Cardiac muscle cell (in vitro differentiated cells and primary cell): ENCODE results near the gene CORIN. TPM values are rescaled to one million over a fixed set of nuclear protein-coding genes. Genes with fewer than 3 reads are reported as not detected.
"Not testable (repeated sequence)": the region's sequence is repeated elsewhere in the genome, so short reads cannot be mapped to it uniquely, and the experiment has no call there.

Source experiments
- DNase-seq, 2 donors: peaks; one replicate each; pipeline versions ENCODE4 v3.0.0 to v3.0.0-alpha.2; 2010 to 2017; ENCODE audit warnings: low read depth in 1 of 2, low spot score in 1 of 2
- H3K27ac ChIP-seq: fragments of 200-600 bp; sonication (generic); 2 replicates; pipeline ENCODE4 v1.5.1; 2016
- H3K27me3 ChIP-seq: fragments of 200-600 bp; sonication (generic); 2 replicates; pipeline ENCODE4 v1.6.0; 2016; ENCODE audit warnings: control low read depth
- H3K36me3 ChIP-seq: fragments of 200-600 bp; sonication (generic); 2 replicates; pipeline ENCODE4 v1.5.1; 2016; ENCODE audit warnings: control low read depth
- H3K4me1 ChIP-seq: fragments of 200-600 bp; sonication (generic); 2 replicates; pipeline ENCODE4 v1.8.1; 2017; ENCODE audit warnings: low read depth, mild to moderate bottlenecking, mixed run types
- H3K4me3 ChIP-seq: fragments of 200-600 bp; sonication (generic); 2 replicates; pipeline ENCODE4 v1.5.1; 2016; ENCODE audit warnings: mild to moderate bottlenecking
- H3K9me3 ChIP-seq: fragments of 200-600 bp; sonication (generic); 2 replicates; pipeline ENCODE4 v1.5.1; 2017; ENCODE audit warnings: low read depth, mild to moderate bottlenecking, control low read depth
- polyA plus RNA-seq: library from polyadenylated mRNA; unstranded; fragments of >200 nt; fragmentation: Nextera tagmentation; extraction: Ambion mirVana; gene quantifications from 2 replicates; pipeline ENCODE4 v1.2.1, GENCODE V29; 2016
- total RNA-seq: library from RNA; depleted of rRNA; stranded (reverse); fragments of >200 nt; gene quantifications from 2 replicates; pipeline ENCODE4 v1.2.3, GENCODE V29; 2016
- TF ChIP-seq, protein P1 (sequence below): IDR thresholded peaks from 2 replicates; pipeline ENCODE4 v1.5.1; 2012; ENCODE audit warnings: low read depth, mild to moderate bottlenecking, low read length

Gene CORIN
- total and polyA plus RNA-seq, 2 experiments from 2014 or later, result 110 to 169 TPM

DNA sequence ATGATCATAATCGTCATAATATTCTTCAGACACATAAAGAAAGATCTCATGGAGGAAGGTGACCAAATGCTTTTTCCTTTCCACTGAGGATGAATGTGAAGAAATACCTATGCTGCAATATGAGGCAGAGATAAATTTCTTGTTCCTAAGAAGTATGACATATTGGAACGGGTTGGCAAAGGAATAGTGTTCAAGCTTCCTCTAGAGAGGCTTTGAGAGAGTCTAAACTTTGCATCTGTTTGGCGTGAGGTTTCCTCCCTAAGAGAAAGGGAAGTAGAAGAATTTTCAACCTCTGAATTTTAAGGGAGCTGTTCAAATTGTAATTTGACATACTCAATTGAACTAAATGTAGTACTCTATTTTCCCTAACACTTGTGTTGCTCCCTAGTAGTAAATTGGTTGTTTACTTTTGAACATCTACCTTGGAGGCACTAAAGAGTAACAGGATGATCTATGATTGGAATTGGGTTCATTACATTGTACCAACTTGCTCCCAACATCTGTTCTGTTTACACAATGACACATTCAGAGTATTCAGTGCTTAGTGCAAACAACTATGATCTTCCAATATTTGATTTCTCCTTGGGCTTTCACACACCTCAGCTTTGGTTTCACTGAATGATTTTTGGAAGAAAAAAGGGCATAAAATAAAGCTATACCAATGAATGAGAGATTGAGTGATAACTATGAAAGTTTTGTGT lies 122.0 kb downstream of the CORIN start:
- no peak for DNase-seq
- peak overlapping the region; percentile 6 for H3K27ac ChIP-seq
- H3K27me3 ChIP-seq, result no peaks in the 10 kb centered on the region
- TF ChIP-seq, protein P1, sequence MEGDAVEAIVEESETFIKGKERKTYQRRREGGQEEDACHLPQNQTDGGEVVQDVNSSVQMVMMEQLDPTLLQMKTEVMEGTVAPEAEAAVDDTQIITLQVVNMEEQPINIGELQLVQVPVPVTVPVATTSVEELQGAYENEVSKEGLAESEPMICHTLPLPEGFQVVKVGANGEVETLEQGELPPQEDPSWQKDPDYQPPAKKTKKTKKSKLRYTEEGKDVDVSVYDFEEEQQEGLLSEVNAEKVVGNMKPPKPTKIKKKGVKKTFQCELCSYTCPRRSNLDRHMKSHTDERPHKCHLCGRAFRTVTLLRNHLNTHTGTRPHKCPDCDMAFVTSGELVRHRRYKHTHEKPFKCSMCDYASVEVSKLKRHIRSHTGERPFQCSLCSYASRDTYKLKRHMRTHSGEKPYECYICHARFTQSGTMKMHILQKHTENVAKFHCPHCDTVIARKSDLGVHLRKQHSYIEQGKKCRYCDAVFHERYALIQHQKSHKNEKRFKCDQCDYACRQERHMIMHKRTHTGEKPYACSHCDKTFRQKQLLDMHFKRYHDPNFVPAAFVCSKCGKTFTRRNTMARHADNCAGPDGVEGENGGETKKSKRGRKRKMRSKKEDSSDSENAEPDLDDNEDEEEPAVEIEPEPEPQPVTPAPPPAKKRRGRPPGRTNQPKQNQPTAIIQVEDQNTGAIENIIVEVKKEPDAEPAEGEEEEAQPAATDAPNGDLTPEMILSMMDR, result no peak
- H3K36me3 ChIP-seq, result no peaks in the 10 kb centered on the region
- no peak overlapping the region for H3K4me3 ChIP-seq
- H3K9me3 ChIP-seq, result no peaks in the 10 kb centered on the region
- H3K4me1 ChIP-seq, result peaks cover 24% of the 10 kb centered on the region

DNA sequence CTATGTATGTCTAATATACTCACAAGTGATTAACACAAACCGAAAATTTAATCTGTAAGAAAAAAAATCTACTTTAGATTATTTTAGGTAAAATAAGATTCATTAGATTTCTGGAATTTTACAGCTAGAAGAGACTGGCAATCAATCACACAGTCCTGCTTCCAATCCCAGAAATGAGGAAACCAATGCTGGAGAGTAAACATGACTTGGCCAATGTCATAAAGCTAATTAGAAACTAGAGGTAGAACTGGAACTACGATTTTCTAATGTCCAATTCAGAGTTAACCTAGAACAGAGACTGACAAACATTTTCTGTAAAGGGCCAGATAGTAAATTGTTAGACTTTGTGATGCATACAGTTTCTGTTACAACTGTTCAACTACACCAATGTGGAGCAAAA lies 123.6 kb downstream of the CORIN start:
- H3K4me1 ChIP-seq, result peaks cover 24% of the 10 kb centered on the region
- no peaks in the 10 kb centered on the region for H3K36me3 ChIP-seq
- DNase-seq, result no peak
- no peaks in the 10 kb centered on the region for H3K9me3 ChIP-seq
- H3K27me3 ChIP-seq, result no peaks in the 10 kb centered on the region
- H3K4me3 ChIP-seq, result no peak overlapping the region
- H3K27ac ChIP-seq, result peak overlapping the region; percentile 22
- TF ChIP-seq, protein P1, result no peak

DNA sequence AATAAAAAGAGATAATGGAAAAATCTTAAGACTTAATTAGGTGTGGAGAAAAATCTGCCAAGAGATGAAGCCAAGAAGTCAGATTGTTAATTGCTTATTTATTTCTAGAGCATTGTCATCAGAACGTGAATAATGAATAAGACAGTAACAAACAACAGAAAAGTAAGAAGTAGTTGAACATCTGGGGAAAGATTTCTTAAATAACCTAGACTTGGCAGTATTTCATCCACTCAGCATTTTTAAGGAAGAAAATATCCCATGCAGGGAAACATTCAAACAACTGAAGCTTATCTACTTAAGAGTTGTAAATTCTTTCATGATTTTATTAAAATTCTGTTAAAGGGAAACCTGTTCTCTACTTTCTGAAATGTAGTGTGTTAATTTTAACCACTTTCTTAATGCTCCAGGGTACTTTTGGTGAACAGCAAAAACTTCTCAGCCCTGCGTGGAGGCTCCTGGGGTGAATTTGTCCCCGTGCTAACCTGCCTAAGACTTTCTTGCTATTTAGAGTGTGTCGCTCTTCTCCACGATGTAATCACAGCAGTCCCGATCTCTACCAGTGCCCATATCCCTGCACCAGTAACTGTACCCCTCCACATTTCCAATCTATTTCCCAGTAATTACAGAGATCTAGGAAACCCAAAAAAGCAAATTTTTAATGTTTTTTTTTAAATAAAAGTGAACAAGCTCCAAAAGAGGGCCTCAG lies 124.6 kb downstream of the CORIN start:
- Histone ChIP-seq H3K27me3 (no peaks in the 10 kb centered on the region), H3K4me1 (peaks cover 27% of the 10 kb centered on the region), H3K36me3 (no peaks in the 10 kb centered on the region), H3K4me3 (no peak overlapping the region), H3K9me3 (no peaks in the 10 kb centered on the region), H3K27ac (no peak overlapping the region)
- DNase-seq, result no peak
- TF ChIP-seq, protein P1, result no peak

GRCh38 chr4:47711646-47712045 lies 126.2 kb downstream of the CORIN start:
- Histone ChIP-seq H3K36me3 (no peaks in the 10 kb centered on the region), H3K9me3 (no peaks in the 10 kb centered on the region), H3K4me3 (no peak overlapping the region), H3K27ac (no peak overlapping the region), H3K4me1 (peaks cover 12% of the 10 kb centered on the region), H3K27me3 (no peaks in the 10 kb centered on the region)
- no peak for DNase-seq
- TF ChIP-seq, protein P1, result no peak

GRCh38 chr4:47711183-47711582 lies 126.7 kb downstream of the CORIN start:
- TF ChIP-seq, protein P1, result no peak
- Histone ChIP-seq H3K4me1 (peaks cover 12% of the 10 kb centered on the region), H3K9me3 (no peaks in the 10 kb centered on the region), H3K4me3 (no peak overlapping the region), H3K27ac (no peak overlapping the region), H3K27me3 (no peaks in the 10 kb centered on the region), H3K36me3 (no peaks in the 10 kb centered on the region)
- no peak for DNase-seq

DNA sequence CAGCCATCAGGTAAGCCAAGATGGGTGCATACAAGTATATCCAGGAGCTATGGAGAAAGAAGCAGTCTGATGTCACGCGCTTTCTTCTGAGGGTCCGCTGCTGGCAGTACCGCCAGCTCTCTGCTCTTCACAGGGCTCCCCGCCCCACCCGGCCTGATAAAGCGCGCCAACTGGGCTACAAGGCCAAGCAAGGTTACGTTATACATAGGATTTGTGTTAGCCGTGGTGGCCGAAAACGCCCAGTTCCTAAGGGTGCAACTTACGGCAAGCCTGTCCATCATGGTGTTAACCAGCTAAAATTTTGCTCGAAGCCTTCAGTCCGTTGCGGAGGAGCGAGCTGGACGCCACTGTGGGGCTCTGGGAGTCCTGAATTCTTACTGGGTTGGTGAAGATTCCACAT lies 131.5 kb downstream of the CORIN start:
- H3K4me1 ChIP-seq, result peaks cover 31% of the 10 kb centered on the region
- not testable (repeated sequence) for H3K9me3 ChIP-seq, H3K36me3 ChIP-seq, H3K27ac ChIP-seq, DNase-seq, H3K4me3 ChIP-seq, H3K27me3 ChIP-seq
